Measurements from ENCODE around the gene GPHA2. TPM values are rescaled to one million over a fixed set of nuclear protein-coding genes. Genes with fewer than 3 reads are reported as not detected.

GPHA2 gene
- total and polyA plus RNA-seq, 7 donors = not detected

DNA sequence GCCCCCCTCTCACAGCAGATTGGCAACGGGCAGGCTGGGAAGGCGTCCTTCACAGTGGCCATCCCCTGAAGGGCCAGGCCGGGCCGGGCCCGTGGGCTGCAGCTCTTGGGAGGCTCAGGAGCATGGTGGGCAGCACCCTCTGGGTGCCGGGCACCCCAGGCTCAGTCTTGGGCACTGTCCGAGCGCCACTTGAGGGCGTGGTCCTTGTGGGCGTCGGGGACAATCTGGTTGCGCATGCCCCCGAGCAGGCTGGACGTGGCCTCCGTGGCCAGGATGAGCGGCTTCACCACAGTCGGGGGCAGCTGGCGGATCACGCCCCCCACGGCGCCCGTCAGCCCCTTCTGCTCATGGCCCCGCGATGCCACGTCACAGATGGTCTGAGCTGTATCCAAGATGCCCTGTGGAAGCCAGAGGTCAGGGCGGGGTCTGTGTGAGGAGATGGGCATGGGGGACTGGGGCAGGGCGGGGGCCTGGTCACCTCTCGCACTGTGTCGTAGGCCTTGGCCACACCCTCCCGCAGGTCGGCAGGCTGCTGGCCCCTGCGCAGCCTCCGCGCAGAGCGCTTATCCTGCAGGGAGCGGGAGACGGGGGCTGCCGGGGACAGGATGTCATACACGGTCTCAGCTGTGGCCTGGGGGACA, 40.8 kb downstream of the GPHA2 start:
- intact Hi-C loops (cut with DNase I) = loop anchor here in 1 of 2 donors (1.0 kb wide), 1 partner anchor 48 kb away; no protein-coding TSS in a partner anchor
- H3K36me3 ChIP-seq (ENCODE audit: insufficient read depth in 1 of 2, low read depth in 1 of 2) = peaks cover 0 to 47% of the 10 kb centered on the region in 2 donors
- TF ChIP-seq, protein P1, sequence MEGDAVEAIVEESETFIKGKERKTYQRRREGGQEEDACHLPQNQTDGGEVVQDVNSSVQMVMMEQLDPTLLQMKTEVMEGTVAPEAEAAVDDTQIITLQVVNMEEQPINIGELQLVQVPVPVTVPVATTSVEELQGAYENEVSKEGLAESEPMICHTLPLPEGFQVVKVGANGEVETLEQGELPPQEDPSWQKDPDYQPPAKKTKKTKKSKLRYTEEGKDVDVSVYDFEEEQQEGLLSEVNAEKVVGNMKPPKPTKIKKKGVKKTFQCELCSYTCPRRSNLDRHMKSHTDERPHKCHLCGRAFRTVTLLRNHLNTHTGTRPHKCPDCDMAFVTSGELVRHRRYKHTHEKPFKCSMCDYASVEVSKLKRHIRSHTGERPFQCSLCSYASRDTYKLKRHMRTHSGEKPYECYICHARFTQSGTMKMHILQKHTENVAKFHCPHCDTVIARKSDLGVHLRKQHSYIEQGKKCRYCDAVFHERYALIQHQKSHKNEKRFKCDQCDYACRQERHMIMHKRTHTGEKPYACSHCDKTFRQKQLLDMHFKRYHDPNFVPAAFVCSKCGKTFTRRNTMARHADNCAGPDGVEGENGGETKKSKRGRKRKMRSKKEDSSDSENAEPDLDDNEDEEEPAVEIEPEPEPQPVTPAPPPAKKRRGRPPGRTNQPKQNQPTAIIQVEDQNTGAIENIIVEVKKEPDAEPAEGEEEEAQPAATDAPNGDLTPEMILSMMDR (IDR thresholded peaks at IDR 0.05) = no peak
- H3K4me3 ChIP-seq = no peak overlapping the region
- no peaks in the 10 kb centered on the region for H3K4me1 ChIP-seq
- ATAC-seq = peak in 2 of 4 donors; percentile 9 to 14
- H3K9me3 ChIP-seq = no peaks in the 10 kb centered on the region
- DNase-seq = no peak
- H3K27me3 ChIP-seq (ENCODE audit: insufficient read depth in 3 of 3, low read length in 2 of 3) = no peaks in the 10 kb centered on the region
- 80 to 87% (median 82%) methylated on average over 34 to 39 of the region's 39 CpGs for WGBS, 3 donors
- H3K27ac ChIP-seq = no peak overlapping the region

- Histone ChIP-seq H3K4me3 (no peak overlapping the region), H3K27me3 (ENCODE audit: insufficient read depth in 3 of 3, low read length in 2 of 3) (no peaks in the 10 kb centered on the region), H3K4me1 (no peaks in the 10 kb centered on the region), H3K36me3 (ENCODE audit: insufficient read depth in 1 of 2, low read depth in 1 of 2) (peaks cover 0 to 40% of the 10 kb centered on the region in 2 donors), H3K9me3 (no peaks in the 10 kb centered on the region), H3K27ac (peak overlapping the region; percentile 44)
- TF ChIP-seq, protein P1 (IDR thresholded peaks at IDR 0.05) = peak; percentile 90
- WGBS, 3 donors = 36 to 42% (median 37%) methylated on average over 13 to 14 of the region's 14 CpGs
- intact Hi-C loops (cut with DNase I) = loop anchor here in 1 of 2 donors (1.0 kb wide), 1 partner anchor 47 kb away; no protein-coding TSS in a partner anchor
- DNase-seq (peak; percentile 89 to 94), ATAC-seq (peak; percentile 87 to 91 (median 90))
These were observed 41.5 kb downstream of the GPHA2 start for GRCh38 chr11:64894070-64894811.

DNA sequence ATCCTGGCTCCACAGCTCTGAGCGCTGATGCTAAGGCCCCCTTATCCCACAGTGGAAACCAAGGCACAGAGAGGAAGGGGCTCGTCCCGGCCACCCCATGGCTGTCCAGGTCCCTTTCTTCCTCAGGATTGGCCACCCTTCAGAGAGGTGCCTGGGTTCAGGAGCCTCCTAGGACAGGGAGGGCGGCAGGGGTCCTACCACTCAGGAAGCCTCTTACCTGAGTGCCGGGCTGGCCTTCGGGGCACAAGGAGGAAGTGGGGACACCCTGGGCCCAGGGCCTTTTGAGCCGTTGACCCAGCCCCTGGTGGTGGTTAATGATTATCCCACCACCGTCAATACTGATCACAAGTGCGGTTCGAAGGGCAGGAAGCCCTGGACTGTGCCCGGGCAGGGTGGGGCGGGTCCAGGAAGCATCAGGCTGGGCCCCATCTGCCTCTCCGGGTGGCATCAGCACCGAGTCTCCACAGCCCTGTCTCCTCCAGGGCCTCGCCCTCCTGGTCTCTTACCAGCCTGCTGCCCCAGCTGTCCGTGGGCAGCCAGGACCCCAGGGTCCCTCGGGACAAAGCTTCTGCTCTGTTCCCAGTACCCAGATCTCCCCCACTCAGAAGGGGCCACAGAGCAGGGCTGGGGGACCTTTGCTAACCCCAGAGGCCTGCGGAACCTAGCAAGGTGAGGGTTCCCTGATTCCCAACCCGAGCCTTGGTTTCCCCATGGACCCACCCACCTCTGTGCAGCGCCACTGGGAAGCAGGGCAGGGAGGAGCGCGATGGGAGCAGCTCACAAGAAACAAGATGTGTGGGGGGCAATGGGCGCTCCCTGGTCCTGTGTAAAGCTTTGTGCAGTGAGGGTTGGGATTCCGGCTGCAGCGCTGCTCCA, 42.3 kb downstream of the GPHA2 start:
- DNase-seq (no peak), ATAC-seq (peak in 1 of 4 donors; percentile 7)
- peaks cover 0 to 32% of the 10 kb centered on the region in 2 donors for H3K36me3 ChIP-seq (ENCODE audit: insufficient read depth in 1 of 2, low read depth in 1 of 2)
- TF ChIP-seq, protein P1 (IDR thresholded peaks at IDR 0.05) = no peak
- no peak overlapping the region for H3K4me3 ChIP-seq
- WGBS, 3 donors = 71 to 75% (median 75%) methylated on average over 23 to 25 of the region's 25 CpGs
- no peaks in the 10 kb centered on the region for H3K9me3 ChIP-seq
- H3K4me1 ChIP-seq = no peaks in the 10 kb centered on the region
- H3K27ac ChIP-seq = no peak overlapping the region
- intact Hi-C loops (cut with DNase I) = loop anchor here (1.0 to 2.0 kb wide), 2 partner anchors 46 to 47 kb away; no protein-coding TSS in a partner anchor
- H3K27me3 ChIP-seq (ENCODE audit: insufficient read depth in 3 of 3, low read length in 2 of 3) = no peaks in the 10 kb centered on the region

DNA sequence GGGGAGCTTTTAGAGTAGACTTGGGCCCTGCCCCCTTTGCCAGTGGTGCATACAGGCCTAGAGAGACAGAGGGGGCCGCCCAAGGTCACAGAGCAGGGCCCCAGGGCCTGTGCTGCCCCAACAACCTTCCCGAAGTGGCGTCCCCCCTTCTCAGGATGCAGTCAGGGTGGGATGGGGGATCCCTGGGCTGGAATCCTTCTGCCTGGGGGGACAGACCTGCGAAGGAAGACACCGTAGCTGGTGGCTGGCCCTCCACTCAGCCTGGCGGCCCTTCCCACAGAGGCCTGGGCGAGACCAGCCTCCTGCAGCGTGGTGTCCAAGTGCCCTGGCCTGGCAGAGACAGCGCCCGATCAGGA, 42.9 kb downstream of the GPHA2 start:
- Histone ChIP-seq H3K27ac (peak overlapping the region; percentile 23), H3K36me3 (ENCODE audit: insufficient read depth in 1 of 2, low read depth in 1 of 2) (peaks cover 0 to 26% of the 10 kb centered on the region in 2 donors), H3K4me3 (no peak overlapping the region), H3K4me1 (peaks cover under 1% of the 10 kb centered on the region), H3K9me3 (no peaks in the 10 kb centered on the region), H3K27me3 (ENCODE audit: insufficient read depth in 3 of 3, low read length in 2 of 3) (no peaks in the 10 kb centered on the region)
- ATAC-seq = no peak
- 84 to 90% (median 90%) methylated on average over 9 to 10 of the region's 10 CpGs for WGBS, 3 donors
- peak in 1 of 2 donors; percentile 15 for DNase-seq
- intact Hi-C loops (cut with DNase I) = loop anchor here in 1 of 2 donors (2.0 kb wide), 1 partner anchor 46 kb away; no protein-coding TSS in a partner anchor
- TF ChIP-seq, protein P1 (IDR thresholded peaks at IDR 0.05) = no peak

Data from psoas muscle (tissue), 8 donors.